Astrocyte (in vitro differentiated cells and primary cell): Measurements from ENCODE around the gene CORO6. TPM values are rescaled to one million over a fixed set of nuclear protein-coding genes. Genes with fewer than 3 reads are reported as not detected.

Source experiments
- DNase-seq: peaks from one replicate; pipeline ENCODE4 v3.0.0-alpha.2; 2010; ENCODE audit warnings: low read depth
- FAIRE-seq: peaks from 2 replicates; lab custom pipeline; 2011; peaks lifted over from hg19 to GRCh38; lab: Jason Lieb, UNC
- H2AFZ ChIP-seq: 2 replicates; pipeline ENCODE4 v1.6.0; 2012; ENCODE audit warnings: low read depth, low read length, inconsistent platforms
- H3K27ac ChIP-seq: 2 replicates; pipeline ENCODE4 v1.5.1; 2011; ENCODE audit warnings: low read depth, low read length, inconsistent platforms
- H3K27me3 ChIP-seq: 2 replicates; pipeline ENCODE4 v1.6.0; 2011; ENCODE audit warnings: low read length, inconsistent platforms; ENCODE audit not compliant: insufficient read depth
- H3K36me3 ChIP-seq: 2 replicates; pipeline ENCODE4 v1.5.1; 2011; ENCODE audit warnings: low read length, inconsistent platforms; ENCODE audit not compliant: insufficient read depth
- H3K4me1 ChIP-seq: 2 replicates; pipeline ENCODE4 v1.5.1; 2011; ENCODE audit warnings: low read length, inconsistent platforms; ENCODE audit not compliant: insufficient read depth
- H3K4me2 ChIP-seq: 2 replicates; pipeline ENCODE4 v1.6.0; 2012; ENCODE audit warnings: low read length, inconsistent platforms
- H3K4me3 ChIP-seq: 2 replicates; pipeline ENCODE4 v1.5.1; 2011; ENCODE audit warnings: low read depth, mild to moderate bottlenecking, low read length, inconsistent platforms; ENCODE audit not compliant: insufficient read depth
- H3K79me2 ChIP-seq: 2 replicates; pipeline ENCODE4 v1.6.0; 2012; ENCODE audit warnings: mild to moderate bottlenecking, low read length, inconsistent platforms; ENCODE audit not compliant: insufficient read depth
- H3K9ac ChIP-seq: 2 replicates; pipeline ENCODE4 v1.6.0; 2012; ENCODE audit warnings: mild to moderate bottlenecking, low read length, inconsistent platforms
- H3K9me3 ChIP-seq: 2 replicates; pipeline ENCODE4 v1.5.1; 2012; ENCODE audit warnings: low read depth, mild to moderate bottlenecking, low read length, inconsistent platforms; ENCODE audit not compliant: insufficient read depth
- H4K20me1 ChIP-seq: 2 replicates; pipeline ENCODE4 v1.6.0; 2012; ENCODE audit warnings: low read length, inconsistent platforms; ENCODE audit not compliant: insufficient read depth
- H3K27ac Mint-ChIP-seq: one replicate; pipeline ENCODE4 v1.8.0; 2021; ENCODE audit warnings: mild to moderate bottlenecking, mixed read lengths; ENCODE audit not compliant: unreplicated experiment
- H3K27me3 Mint-ChIP-seq: one replicate; pipeline ENCODE4 v1.8.0; 2021; ENCODE audit warnings: low read depth, mixed read lengths; ENCODE audit not compliant: unreplicated experiment
- H3K36me3 Mint-ChIP-seq: one replicate; pipeline ENCODE4 v1.8.0; 2021; ENCODE audit warnings: low read depth, mixed read lengths; ENCODE audit not compliant: unreplicated experiment
- H3K4me1 Mint-ChIP-seq: one replicate; pipeline ENCODE4 v1.8.0; 2021; ENCODE audit warnings: low read depth, mixed read lengths; ENCODE audit not compliant: unreplicated experiment
- H3K4me3 Mint-ChIP-seq: one replicate; pipeline ENCODE4 v1.8.0; 2021; ENCODE audit warnings: mild to moderate bottlenecking, moderate library complexity, mixed read lengths; ENCODE audit not compliant: unreplicated experiment
- H3K9me3 Mint-ChIP-seq: one replicate; pipeline ENCODE4 v1.8.0; 2021; ENCODE audit warnings: mild to moderate bottlenecking, mixed read lengths; ENCODE audit not compliant: unreplicated experiment
- CTCF ChIP-seq: IDR thresholded peaks from 2 replicates; pipeline ENCODE4 v1.5.1; 2011; ENCODE audit warnings: low read depth, mild to moderate bottlenecking, inconsistent platforms, low read length, moderate library complexity; ENCODE audit not compliant: insufficient read depth
- EZH2 ChIP-seq: IDR thresholded peaks from 2 replicates; pipeline ENCODE4 v1.6.1; 2012; ENCODE audit warnings: mild to moderate bottlenecking, low read length, inconsistent platforms; ENCODE audit not compliant: insufficient read depth
- total RNA-seq: library from RNA; stranded (reverse); gene quantifications from 2 replicates; pipeline ENCODE4 v1.2.1, GENCODE V29; 2021

Gene CORO6
- total RNA-seq, 1 donor from 2014 or later, result 8.9 TPM

- FAIRE-seq (no peak), DNase-seq (no peak)
- Histone ChIP-seq H3K36me3 (no peaks in the 10 kb centered on the region), H3K9ac (no peak overlapping the region), H3K9me3 (no peaks in the 10 kb centered on the region), H4K20me1 (peaks cover 32% of the 10 kb centered on the region), H2AFZ (no peak overlapping the region), H3K27me3 (no peaks in the 10 kb centered on the region), H3K79me2 (no peaks in the 10 kb centered on the region), H3K4me2 (no peak overlapping the region), H3K4me3 (no peak overlapping the region), H3K4me1 (peaks cover 26% of the 10 kb centered on the region), H3K27ac (no peak overlapping the region)
- no peaks in the 10 kb centered on the region for H3K9me3 Mint-ChIP-seq
- H3K4me3 Mint-ChIP-seq, result no peak overlapping the region
- H3K27ac Mint-ChIP-seq, result no peak overlapping the region
- peaks cover 2% of the 10 kb centered on the region for H3K27me3 Mint-ChIP-seq
- TF ChIP-seq CTCF, result no peak
- peaks cover 15% of the 10 kb centered on the region for H3K36me3 Mint-ChIP-seq
- H3K4me1 Mint-ChIP-seq, result peaks cover 9% of the 10 kb centered on the region
Measured at GRCh38 chr17:29573558-29573869, 49.2 kb downstream of the CORO6 start.

- FAIRE-seq (no peak), DNase-seq (no peak)
- peaks cover 9% of the 10 kb centered on the region for H3K4me1 Mint-ChIP-seq
- Histone ChIP-seq H4K20me1 (peaks cover 28% of the 10 kb centered on the region), H3K9me3 (no peaks in the 10 kb centered on the region), H3K4me3 (no peak overlapping the region), H3K79me2 (no peaks in the 10 kb centered on the region), H3K27me3 (no peaks in the 10 kb centered on the region), H3K36me3 (no peaks in the 10 kb centered on the region), H3K9ac (peak overlapping the region; percentile 46), H3K4me1 (peaks cover 26% of the 10 kb centered on the region), H3K4me2 (peak overlapping the region; percentile 64), H3K27ac (no peak overlapping the region), H2AFZ (no peak overlapping the region)
- no peak overlapping the region for H3K27ac Mint-ChIP-seq
- peak; percentile 35 for TF ChIP-seq CTCF
- no peak for TF ChIP-seq EZH2
- peaks cover 2% of the 10 kb centered on the region for H3K27me3 Mint-ChIP-seq
- H3K36me3 Mint-ChIP-seq, result peaks cover 14% of the 10 kb centered on the region
- no peak overlapping the region for H3K4me3 Mint-ChIP-seq
- H3K9me3 Mint-ChIP-seq, result no peaks in the 10 kb centered on the region
Measured at GRCh38 chr17:29572691-29573557, 49.8 kb downstream of the CORO6 start.
